Pons (tissue), 1 donor: Measurements from ENCODE around the gene NBEAL2.

Experiments used
- DNase-seq: peaks from one replicate; pipeline ENCODE4 v3.0.0-alpha.2; 2016; ENCODE audit warnings: low spot score

NBEAL2 gene

GRCh38 chr3:47042231-47042791, 62.8 kb downstream of the NBEAL2 start:
- DNase-seq = no peak

DNA sequence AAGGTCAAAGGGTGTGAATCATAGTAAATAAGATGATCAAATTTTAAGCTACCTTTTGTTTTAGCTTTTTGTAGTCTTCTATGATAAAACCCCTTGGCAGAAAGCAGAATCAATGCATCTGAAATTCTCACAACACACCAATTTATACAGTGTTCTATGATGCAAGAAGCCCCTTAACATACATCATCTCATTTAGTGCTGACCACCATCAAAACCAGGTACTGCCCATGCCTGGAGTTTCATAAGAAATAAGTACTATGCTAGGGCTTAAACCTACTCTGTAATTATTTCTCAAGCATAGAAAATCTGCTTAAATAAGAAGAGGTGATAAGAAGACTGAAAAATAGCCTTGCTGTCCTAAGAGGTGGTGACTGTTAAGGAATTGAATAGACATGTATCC, 67.6 kb downstream of the NBEAL2 start:
- DNase-seq = no peak

GRCh38 chr3:47047673-47048072, 68.2 kb downstream of the NBEAL2 start:
- DNase-seq = no peak

- DNase-seq = no peak
Measured at GRCh38 chr3:47054412-47054811, 74.9 kb downstream of the NBEAL2 start.

- no peak for DNase-seq
Measured at GRCh38 chr3:47056705-47057104, 77.2 kb downstream of the NBEAL2 start.

GRCh38 chr3:47057212-47057671, 77.8 kb downstream of the NBEAL2 start:
- DNase-seq = no peak
